HG03064 (cell line): ENCODE data around the gene DNAH1.
A peak's percentile ranks its signal among the peaks of the same experiment; 100 is the strongest.

ENCODE experiments used
- ATAC-seq: cut with Tn5 transposase; IDR thresholded peaks from one replicate; pipeline ENCODE4 v1.9.1; 2021; ENCODE audit warnings: low read depth; ENCODE audit not compliant: unreplicated experiment

The DNAH1 gene

GRCh38 chr3:52442409-52443267 is 126.5 kb downstream of the DNAH1 start:
- ATAC-seq: no peak

GRCh38 chr3:52443268-52443610 is 127.1 kb downstream of the DNAH1 start:
- no peak for ATAC-seq

- ATAC-seq: no peak
These were observed 127.9 kb downstream of the DNAH1 start for GRCh38 chr3:52443791-52444687.

GRCh38 chr3:52444860-52445793 is 129.0 kb downstream of the DNAH1 start, which contains the start of gene SEMA3G:
TSS of gene SEMA3G (minus strand) at chr3:52445103. CDS start at chr3:52445027, 76 bp downstream.
- ATAC-seq: peak; percentile 65

GRCh38 chr3:52446042-52446441 is 129.9 kb downstream of the DNAH1 start:
- ATAC-seq: no peak

- ATAC-seq: no peak
These were observed 130.8 kb downstream of the DNAH1 start for GRCh38 chr3:52446631-52447511.

- ATAC-seq: no peak
These were observed 131.6 kb downstream of the DNAH1 start for GRCh38 chr3:52447512-52448355.
